GM10248 (cell line): ENCODE results near the gene CXCR3.
"Not testable (repeated sequence)": the region's sequence is repeated elsewhere in the genome, so short reads cannot be mapped to it uniquely, and the experiment has no call there.

ENCODE experiments used
- CTCF ChIA-PET: fragments of 300-600 bp; sonication (Branson Sonifier 250); formaldehyde crosslinking; extraction: SDS; loops from one replicate; lab custom pipeline; 2021; ENCODE audit warnings: antibody characterized with exemption; lab: Yijun Ruan, JAX
- POLR2A ChIA-PET: fragments of 350-650 bp; sonication (Branson Sonifier 250); formaldehyde crosslinking; extraction: SDS; loops from one replicate; lab custom pipeline; 2020; ENCODE audit warnings: antibody characterized with exemption; lab: Yijun Ruan, JAX
- DNase-seq: peaks from one replicate; pipeline ENCODE4 v3.0.0; 2012; ENCODE audit errors: extremely low spot score
- CTCF ChIP-seq: IDR thresholded peaks from 2 replicates; pipeline ENCODE4 v1.5.1; 2012; ENCODE audit warnings: mild to moderate bottlenecking, low read depth; ENCODE audit errors: extremely low read depth, missing control alignments, control extremely low read depth

Gene CXCR3

GRCh38 chrX:71604796-71605568 is 13.3 kb downstream of the CXCR3 start:
- TF ChIP-seq CTCF: no peak
- ChIA-PET CTCF (no interaction called here), POLR2A (no interaction called here)
- DNase-seq: no peak

GRCh38 chrX:71604141-71604540 is 14.2 kb downstream of the CXCR3 start:
- TF ChIP-seq CTCF: no peak
- CTCF ChIA-PET: no interaction called here
- DNase-seq: no peak
- POLR2A ChIA-PET: no interaction called here

- TF ChIP-seq CTCF: no peak
- ChIA-PET POLR2A (no interaction called here), CTCF (no interaction called here)
- no peak for DNase-seq
Observed at GRCh38 chrX:71603618-71604017, 14.7 kb downstream of the CXCR3 start.

- DNase-seq: no peak
- no peak for TF ChIP-seq CTCF
- ChIA-PET CTCF (no interaction called here), POLR2A (no interaction called here)
Observed at GRCh38 chrX:71599965-71600364, 18.3 kb downstream of the CXCR3 start.

GRCh38 chrX:71593210-71593609 is 25.1 kb downstream of the CXCR3 start:
- DNase-seq, POLR2A ChIA-PET, CTCF ChIA-PET: not testable (repeated sequence)

- ChIA-PET CTCF (no interaction called here), POLR2A (no interaction called here)
- DNase-seq: no peak
- no peak for TF ChIP-seq CTCF
Observed at GRCh38 chrX:71586929-71587328, 31.4 kb downstream of the CXCR3 start.

GRCh38 chrX:71581210-71581609 is 37.1 kb downstream of the CXCR3 start:
- ChIA-PET POLR2A (no interaction called here), CTCF (interaction anchor here (1.7 kb wide), 1 partner anchor 18 kb away, joined by 3 read pairs; no protein-coding TSS in a partner anchor)
- no peak for DNase-seq
- TF ChIP-seq CTCF: no peak
